ENCODE data around the gene CTSE.
A peak's percentile ranks its signal among the peaks of the same experiment; 100 is the strongest.

DNA sequence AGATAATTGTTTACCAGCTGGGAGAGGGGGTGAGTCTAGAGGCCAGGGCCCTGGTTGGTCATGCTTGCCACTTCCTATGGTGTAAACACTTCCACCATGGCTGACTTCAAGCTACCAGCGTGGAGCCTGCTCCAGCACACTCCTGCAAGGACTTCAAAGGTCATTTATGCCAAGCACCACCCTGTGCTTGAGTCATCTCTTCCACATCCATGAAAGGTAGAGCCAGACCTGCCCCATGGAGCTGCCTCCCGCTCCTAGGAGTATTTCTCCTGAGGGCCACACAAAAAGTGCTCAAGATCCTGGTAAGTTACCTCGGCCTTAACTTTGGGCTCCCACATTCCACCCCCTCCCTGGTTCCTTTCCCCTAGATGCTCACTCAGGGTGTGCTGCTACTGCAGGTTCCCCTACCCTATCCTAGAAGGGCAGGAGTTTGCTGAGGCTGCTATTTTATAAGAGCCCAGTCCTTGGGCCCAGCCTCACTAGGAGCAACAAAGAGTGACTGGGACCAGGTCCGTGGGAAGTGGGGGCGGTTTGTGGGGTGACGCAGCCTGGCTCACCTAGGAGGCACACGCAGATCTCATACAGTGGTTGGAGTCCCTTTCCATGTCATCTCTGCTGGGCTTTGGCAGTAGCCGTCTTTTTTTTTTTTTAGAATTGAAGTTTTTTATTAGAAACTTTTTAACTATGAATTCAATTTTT is 22.9 kb downstream of the CTSE start:
- TF ChIP-seq MAFK (IDR thresholded peaks at IDR 0.05; ENCODE audit: low read depth, low read length): peak; percentile 92
- no peak for TF ChIP-seq POLR2A (IDR thresholded peaks at IDR 0.05; ENCODE audit: low read depth, low read length)
- TF ChIP-seq, protein P1, sequence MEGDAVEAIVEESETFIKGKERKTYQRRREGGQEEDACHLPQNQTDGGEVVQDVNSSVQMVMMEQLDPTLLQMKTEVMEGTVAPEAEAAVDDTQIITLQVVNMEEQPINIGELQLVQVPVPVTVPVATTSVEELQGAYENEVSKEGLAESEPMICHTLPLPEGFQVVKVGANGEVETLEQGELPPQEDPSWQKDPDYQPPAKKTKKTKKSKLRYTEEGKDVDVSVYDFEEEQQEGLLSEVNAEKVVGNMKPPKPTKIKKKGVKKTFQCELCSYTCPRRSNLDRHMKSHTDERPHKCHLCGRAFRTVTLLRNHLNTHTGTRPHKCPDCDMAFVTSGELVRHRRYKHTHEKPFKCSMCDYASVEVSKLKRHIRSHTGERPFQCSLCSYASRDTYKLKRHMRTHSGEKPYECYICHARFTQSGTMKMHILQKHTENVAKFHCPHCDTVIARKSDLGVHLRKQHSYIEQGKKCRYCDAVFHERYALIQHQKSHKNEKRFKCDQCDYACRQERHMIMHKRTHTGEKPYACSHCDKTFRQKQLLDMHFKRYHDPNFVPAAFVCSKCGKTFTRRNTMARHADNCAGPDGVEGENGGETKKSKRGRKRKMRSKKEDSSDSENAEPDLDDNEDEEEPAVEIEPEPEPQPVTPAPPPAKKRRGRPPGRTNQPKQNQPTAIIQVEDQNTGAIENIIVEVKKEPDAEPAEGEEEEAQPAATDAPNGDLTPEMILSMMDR (conservative IDR thresholded peaks at IDR 0.05; ENCODE audit: low read depth, low read length): no peak
- peak; percentile 17; the same call in 1 of the 2 replicates for TF ChIP-seq FOS (IDR thresholded peaks at IDR 0.05; ENCODE audit: low read depth, low read length)
- TF ChIP-seq USF2 (IDR thresholded peaks at IDR 0.05; ENCODE audit: low read depth, low read length): no peak
- TF ChIP-seq RFX5 (IDR thresholded peaks at IDR 0.05; ENCODE audit: low read depth, low read length): no peak
- TF ChIP-seq RAD21 (IDR thresholded peaks at IDR 0.05; ENCODE audit: low read length): no peak
- TF ChIP-seq MXI1 (IDR thresholded peaks at IDR 0.05; ENCODE audit: borderline replicate concordance, low read depth, low read length): no peak
- TF ChIP-seq CEBPB (IDR thresholded peaks at IDR 0.05; ENCODE audit: low read depth, low read length): no peak
- no peak for TF ChIP-seq BHLHE40 (IDR thresholded peaks at IDR 0.05; ENCODE audit: low read depth, low read length)
- TF ChIP-seq MAZ (IDR thresholded peaks at IDR 0.05; ENCODE audit: borderline replicate concordance, low read depth, low read length): no peak
- TF ChIP-seq, protein P2, sequence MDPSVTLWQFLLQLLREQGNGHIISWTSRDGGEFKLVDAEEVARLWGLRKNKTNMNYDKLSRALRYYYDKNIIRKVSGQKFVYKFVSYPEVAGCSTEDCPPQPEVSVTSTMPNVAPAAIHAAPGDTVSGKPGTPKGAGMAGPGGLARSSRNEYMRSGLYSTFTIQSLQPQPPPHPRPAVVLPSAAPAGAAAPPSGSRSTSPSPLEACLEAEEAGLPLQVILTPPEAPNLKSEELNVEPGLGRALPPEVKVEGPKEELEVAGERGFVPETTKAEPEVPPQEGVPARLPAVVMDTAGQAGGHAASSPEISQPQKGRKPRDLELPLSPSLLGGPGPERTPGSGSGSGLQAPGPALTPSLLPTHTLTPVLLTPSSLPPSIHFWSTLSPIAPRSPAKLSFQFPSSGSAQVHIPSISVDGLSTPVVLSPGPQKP (IDR thresholded peaks at IDR 0.05; ENCODE audit: borderline replicate concordance, low read depth, low read length): no peak
